ENCODE results near the gene CHRNA7. TPM values are rescaled to one million over a fixed set of nuclear protein-coding genes. Genes with fewer than 3 reads are reported as not detected.
A peak's percentile ranks its signal among the peaks of the same experiment; 100 is the strongest.

The CHRNA7 gene
- total RNA-seq, 1 donor from 2014 or later, result 1.5 TPM

- peak overlapping the region; percentile 81 for H3K4me3 Mint-ChIP-seq (ENCODE audit: unreplicated experiment)
- H3K36me3 Mint-ChIP-seq (ENCODE audit: low read depth, unreplicated experiment), result no peaks in the 10 kb centered on the region
- H3K9ac ChIP-seq (ENCODE audit: low read length), result peak overlapping the region; percentile 35
- H3K4me3 ChIP-seq (ENCODE audit: insufficient read depth, low read depth, low read length), result peak overlapping the region; percentile 59
- no peaks in the 10 kb centered on the region for H3K79me2 ChIP-seq (ENCODE audit: insufficient read depth, low read length)
- H3K4me1 ChIP-seq (ENCODE audit: insufficient read depth, low read length), result peaks cover 3% of the 10 kb centered on the region
- no peak overlapping the region for H3K27ac Mint-ChIP-seq (ENCODE audit: unreplicated experiment)
- no peak overlapping the region for H3K27ac ChIP-seq (ENCODE audit: low read depth, low read length)
- FAIRE-seq (no peak), DNase-seq (ENCODE audit: low read depth) (no peak)
- H2AFZ ChIP-seq (ENCODE audit: low read depth, low read length), result peak overlapping the region; percentile 81
- no peaks in the 10 kb centered on the region for H3K4me1 Mint-ChIP-seq (ENCODE audit: low read depth, unreplicated experiment)
- H3K4me2 ChIP-seq (ENCODE audit: low read length), result peak overlapping the region; percentile 86
- TF ChIP-seq EZH2 (IDR thresholded peaks at IDR 0.05; ENCODE audit: insufficient read depth, low read length), result no peak
- TF ChIP-seq, protein P1, sequence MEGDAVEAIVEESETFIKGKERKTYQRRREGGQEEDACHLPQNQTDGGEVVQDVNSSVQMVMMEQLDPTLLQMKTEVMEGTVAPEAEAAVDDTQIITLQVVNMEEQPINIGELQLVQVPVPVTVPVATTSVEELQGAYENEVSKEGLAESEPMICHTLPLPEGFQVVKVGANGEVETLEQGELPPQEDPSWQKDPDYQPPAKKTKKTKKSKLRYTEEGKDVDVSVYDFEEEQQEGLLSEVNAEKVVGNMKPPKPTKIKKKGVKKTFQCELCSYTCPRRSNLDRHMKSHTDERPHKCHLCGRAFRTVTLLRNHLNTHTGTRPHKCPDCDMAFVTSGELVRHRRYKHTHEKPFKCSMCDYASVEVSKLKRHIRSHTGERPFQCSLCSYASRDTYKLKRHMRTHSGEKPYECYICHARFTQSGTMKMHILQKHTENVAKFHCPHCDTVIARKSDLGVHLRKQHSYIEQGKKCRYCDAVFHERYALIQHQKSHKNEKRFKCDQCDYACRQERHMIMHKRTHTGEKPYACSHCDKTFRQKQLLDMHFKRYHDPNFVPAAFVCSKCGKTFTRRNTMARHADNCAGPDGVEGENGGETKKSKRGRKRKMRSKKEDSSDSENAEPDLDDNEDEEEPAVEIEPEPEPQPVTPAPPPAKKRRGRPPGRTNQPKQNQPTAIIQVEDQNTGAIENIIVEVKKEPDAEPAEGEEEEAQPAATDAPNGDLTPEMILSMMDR (IDR thresholded peaks at IDR 0.05; ENCODE audit: insufficient read depth, low read depth, low read length), result no peak
- no peaks in the 10 kb centered on the region for H3K36me3 ChIP-seq (ENCODE audit: insufficient read depth, low read length)
- no peaks in the 10 kb centered on the region for H3K9me3 Mint-ChIP-seq (ENCODE audit: unreplicated experiment)
- H3K27me3 Mint-ChIP-seq (ENCODE audit: low read depth, unreplicated experiment), result peaks cover 36% of the 10 kb centered on the region
- H3K27me3 ChIP-seq (ENCODE audit: insufficient read depth, low read length), result peaks cover 28% of the 10 kb centered on the region
- no peaks in the 10 kb centered on the region for H3K9me3 ChIP-seq (ENCODE audit: insufficient read depth, low read depth, low read length)
- H4K20me1 ChIP-seq (ENCODE audit: insufficient read depth, low read length), result no peaks in the 10 kb centered on the region
Measured at GRCh38 chr15:32030795-32031194, 480 bp downstream of the CHRNA7 start.

DNA sequence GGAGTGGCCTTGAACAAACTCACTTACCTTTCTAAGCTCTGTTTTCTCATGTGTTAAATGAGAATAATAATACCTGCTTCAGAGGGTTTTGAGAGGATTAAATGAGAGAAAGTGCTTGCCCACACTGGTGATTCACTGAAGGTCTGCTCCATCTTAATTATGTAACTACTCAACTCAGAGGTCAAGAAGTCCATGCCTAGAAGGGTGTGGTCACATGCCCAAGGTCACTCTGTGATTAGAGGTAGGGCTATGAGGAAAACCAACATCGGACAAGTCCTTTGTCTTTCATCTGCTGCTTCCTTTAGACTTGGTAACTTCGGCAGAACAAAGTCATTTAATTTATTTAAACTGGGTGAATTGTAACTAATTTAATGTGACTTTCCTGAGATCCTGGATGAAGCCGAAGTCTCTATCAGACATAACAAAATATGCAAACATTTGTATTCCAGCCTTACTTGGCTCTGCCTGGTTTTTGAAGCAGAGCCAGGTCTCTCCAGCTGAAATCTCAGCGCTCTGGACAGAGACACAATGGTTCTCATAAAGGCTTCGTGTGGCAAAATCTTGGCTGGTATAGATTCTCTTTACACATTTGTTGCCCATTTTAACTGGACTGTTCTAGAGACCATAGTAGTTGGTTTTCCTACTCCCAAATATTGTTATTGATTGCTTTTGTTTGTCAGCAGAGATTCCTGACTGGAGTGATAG, 3.0 kb downstream of the CHRNA7 start:
- Histone ChIP-seq H3K4me3 (ENCODE audit: insufficient read depth, low read depth, low read length) (no peak overlapping the region), H4K20me1 (ENCODE audit: insufficient read depth, low read length) (no peaks in the 10 kb centered on the region), H3K27ac (ENCODE audit: low read depth, low read length) (no peak overlapping the region), H3K4me2 (ENCODE audit: low read length) (no peak overlapping the region), H3K27me3 (ENCODE audit: insufficient read depth, low read length) (peaks cover 28% of the 10 kb centered on the region), H3K9me3 (ENCODE audit: insufficient read depth, low read depth, low read length) (no peaks in the 10 kb centered on the region), H3K36me3 (ENCODE audit: insufficient read depth, low read length) (no peaks in the 10 kb centered on the region), H3K79me2 (ENCODE audit: insufficient read depth, low read length) (no peaks in the 10 kb centered on the region), H2AFZ (ENCODE audit: low read depth, low read length) (no peak overlapping the region), H3K4me1 (ENCODE audit: insufficient read depth, low read length) (peaks cover 3% of the 10 kb centered on the region), H3K9ac (ENCODE audit: low read length) (no peak overlapping the region)
- Mint-ChIP-seq H3K27me3 (ENCODE audit: low read depth, unreplicated experiment) (peaks cover 36% of the 10 kb centered on the region), H3K9me3 (ENCODE audit: unreplicated experiment) (no peaks in the 10 kb centered on the region), H3K4me3 (ENCODE audit: unreplicated experiment) (no peak overlapping the region), H3K27ac (ENCODE audit: unreplicated experiment) (no peak overlapping the region), H3K4me1 (ENCODE audit: low read depth, unreplicated experiment) (no peaks in the 10 kb centered on the region), H3K36me3 (ENCODE audit: low read depth, unreplicated experiment) (no peaks in the 10 kb centered on the region)
- FAIRE-seq (no peak), DNase-seq (ENCODE audit: low read depth) (no peak)
- TF ChIP-seq, protein P1 (IDR thresholded peaks at IDR 0.05; ENCODE audit: insufficient read depth, low read depth, low read length), result no peak
- no peak for TF ChIP-seq EZH2 (IDR thresholded peaks at IDR 0.05; ENCODE audit: insufficient read depth, low read length)

GRCh38 chr15:32034106-32034505, 3.8 kb downstream of the CHRNA7 start:
- Histone ChIP-seq H3K4me3 (ENCODE audit: insufficient read depth, low read depth, low read length) (no peak overlapping the region), H3K27ac (ENCODE audit: low read depth, low read length) (no peak overlapping the region), H3K27me3 (ENCODE audit: insufficient read depth, low read length) (peaks cover 20% of the 10 kb centered on the region), H3K36me3 (ENCODE audit: insufficient read depth, low read length) (no peaks in the 10 kb centered on the region), H2AFZ (ENCODE audit: low read depth, low read length) (no peak overlapping the region), H3K9me3 (ENCODE audit: insufficient read depth, low read depth, low read length) (no peaks in the 10 kb centered on the region), H3K79me2 (ENCODE audit: insufficient read depth, low read length) (no peaks in the 10 kb centered on the region), H4K20me1 (ENCODE audit: insufficient read depth, low read length) (no peaks in the 10 kb centered on the region), H3K9ac (ENCODE audit: low read length) (no peak overlapping the region), H3K4me2 (ENCODE audit: low read length) (no peak overlapping the region), H3K4me1 (ENCODE audit: insufficient read depth, low read length) (peaks cover 3% of the 10 kb centered on the region)
- DNase-seq (ENCODE audit: low read depth) (no peak), FAIRE-seq (no peak)
- H3K9me3 Mint-ChIP-seq (ENCODE audit: unreplicated experiment), result no peaks in the 10 kb centered on the region
- no peak overlapping the region for H3K4me3 Mint-ChIP-seq (ENCODE audit: unreplicated experiment)
- peaks cover 30% of the 10 kb centered on the region for H3K27me3 Mint-ChIP-seq (ENCODE audit: low read depth, unreplicated experiment)
- TF ChIP-seq EZH2 (IDR thresholded peaks at IDR 0.05; ENCODE audit: insufficient read depth, low read length), result no peak
- TF ChIP-seq, protein P1 (IDR thresholded peaks at IDR 0.05; ENCODE audit: insufficient read depth, low read depth, low read length), result no peak
- H3K36me3 Mint-ChIP-seq (ENCODE audit: low read depth, unreplicated experiment), result no peaks in the 10 kb centered on the region
- no peak overlapping the region for H3K27ac Mint-ChIP-seq (ENCODE audit: unreplicated experiment)
- H3K4me1 Mint-ChIP-seq (ENCODE audit: low read depth, unreplicated experiment), result no peaks in the 10 kb centered on the region
